Upper lobe of left lung (tissue), 6 donors: ENCODE data around the gene H2AZ2. TPM values are rescaled to one million over a fixed set of nuclear protein-coding genes. Genes with fewer than 3 reads are reported as not detected.
"Not testable (repeated sequence)": the region's sequence is repeated elsewhere in the genome, so short reads cannot be mapped to it uniquely, and the experiment has no call there.

Experiments used
- ATAC-seq, 2 donors: fragments of 200-7000 bp; cut with Tn5 transposase; one replicate each; pipeline ENCODE4 v1.9.1; 2022; ENCODE audit warnings: mild to moderate bottlenecking in 2 of 2, moderate library complexity in 2 of 2; ENCODE audit not compliant: low FRiP score in 2 of 2
- DNase-seq, 2 donors: peaks; one replicate each; pipeline ENCODE4 v3.0.0-alpha.2; 2019 to 2020
- H3K27ac ChIP-seq, 4 donors: fragments of 200-600 bp; sonication (generic); one replicate each; pipeline ENCODE4 v1.5.1; 2016 to 2019
- H3K27me3 ChIP-seq, 4 donors: fragments of 200-600 bp; sonication (generic); one replicate each; pipeline ENCODE4 v1.5.1; 2017 to 2019
- H3K36me3 ChIP-seq, 4 donors: fragments of 200-600 bp; sonication (generic); one replicate each; pipeline ENCODE4 v1.5.1; 2016 to 2019
- H3K4me1 ChIP-seq, 4 donors: fragments of 200-600 bp; sonication (generic); one replicate each; pipeline ENCODE4 v1.5.1; 2018 to 2019
- H3K4me3 ChIP-seq, 4 donors: fragments of 200-600 bp; sonication (generic); one replicate each; pipeline ENCODE4 v1.5.1; 2017 to 2019; ENCODE audit warnings: mild to moderate bottlenecking in 2 of 4, moderate library complexity in 1 of 4
- H3K9me3 ChIP-seq, 4 donors: fragments of 200-600 bp; sonication (generic); one replicate each; pipeline ENCODE4 v1.5.1; 2018 to 2019
- EP300 ChIP-seq, 4 donors: sonication (generic); formaldehyde crosslinking; IDR thresholded peaks; one replicate each; pipeline ENCODE4 v1.5.1; 2017; ENCODE audit warnings: antibody characterized with exemption in 4 of 4, control low read depth in 2 of 4
- POLR2A ChIP-seq, 4 donors: fragments of 450-650 bp; IDR thresholded peaks; one replicate each; pipeline ENCODE4 v1.5.1; 2016 to 2017; ENCODE audit warnings: antibody characterized with exemption in 4 of 4, mild to moderate bottlenecking in 2 of 4
- POLR2AphosphoS5 ChIP-seq, 2 donors: sonication (generic); formaldehyde crosslinking; IDR thresholded peaks; one replicate each; pipeline ENCODE4 v1.5.1; 2017; ENCODE audit warnings: antibody characterized with exemption in 2 of 2
- WGBS, 2 donors: methylation state at CpG; one replicate each; pipeline ENCODE4 v1.1.5; 2017 to 2018; 5-methylcytosine and 5-hydroxymethylcytosine counted together
- total RNA-seq, 6 donors: library from RNA; depleted of rRNA in 4 of 6; stranded (reverse); fragments of >200 nt in 4 of 6; gene quantifications; one replicate each; pipeline versions ENCODE4 v1.1.0 to v1.2.1, GENCODE V29; 2016 to 2021
- TF ChIP-seq, protein P1 (sequence below), 6 experiments: fragments of 450-650 bp in 4 of 6; fragments of 200-600 bp in 2 of 6; sonication (generic) in 2 of 6; IDR thresholded peaks; one replicate each; pipeline ENCODE4 v1.5.1; 2016 to 2019; ENCODE audit warnings: antibody characterized with exemption in 6 of 6
- donor health status: DM: no; HTN: no; CAD: no; lungs with moderate emphysema.
- donor health status: DM: no; HTN: yes; CAD: no; lungs with severe emphysema.

The H2AZ2 gene
- total RNA-seq, 6 donors from 2014 or later, result 46.1 to 151 (median 133) TPM

DNA sequence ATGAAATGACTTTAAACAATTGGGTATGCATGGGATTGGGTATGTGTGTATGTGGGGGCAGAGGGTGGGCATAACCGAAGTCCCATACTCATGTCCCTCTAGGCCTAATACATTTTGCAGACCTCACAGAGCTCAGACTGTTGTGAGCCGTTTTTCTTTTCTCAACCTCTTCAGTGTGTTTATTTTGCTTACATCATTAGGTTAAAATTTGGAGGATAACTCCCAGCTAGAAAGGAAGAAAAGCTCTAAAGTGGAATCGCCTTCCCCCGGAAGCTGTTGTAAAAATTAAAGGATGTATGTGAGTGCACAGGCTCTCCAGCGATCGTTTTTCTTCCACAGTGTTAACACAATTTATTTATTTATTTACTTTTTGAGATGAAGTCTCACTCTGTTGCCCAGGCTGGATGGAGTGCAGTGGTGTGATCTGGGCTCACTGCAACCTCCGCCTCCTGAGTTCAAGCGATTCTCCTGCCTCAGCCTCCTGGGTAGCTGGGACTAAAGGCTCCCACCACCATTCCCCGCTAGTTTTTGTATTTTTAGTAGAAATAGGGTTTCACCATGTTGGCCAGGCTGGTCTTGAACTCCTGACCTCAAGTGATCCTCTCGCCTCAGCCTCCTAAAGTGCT is 1.5 kb upstream of the H2AZ2 start:
- Histone ChIP-seq H3K27me3 (no peaks in the 10 kb centered on the region), H3K27ac (peak overlapping the region in 1 of 4 donors; percentile 98), H3K4me3 (no peak overlapping the region), H3K36me3 (no peaks in the 10 kb centered on the region), H3K4me1 (peaks cover 14 to 33% (median 20%) of the 10 kb centered on the region in 4 donors), H3K9me3 (no peaks in the 10 kb centered on the region)
- ATAC-seq, result no peak
- DNase-seq, result no peak
- TF ChIP-seq, protein P1, sequence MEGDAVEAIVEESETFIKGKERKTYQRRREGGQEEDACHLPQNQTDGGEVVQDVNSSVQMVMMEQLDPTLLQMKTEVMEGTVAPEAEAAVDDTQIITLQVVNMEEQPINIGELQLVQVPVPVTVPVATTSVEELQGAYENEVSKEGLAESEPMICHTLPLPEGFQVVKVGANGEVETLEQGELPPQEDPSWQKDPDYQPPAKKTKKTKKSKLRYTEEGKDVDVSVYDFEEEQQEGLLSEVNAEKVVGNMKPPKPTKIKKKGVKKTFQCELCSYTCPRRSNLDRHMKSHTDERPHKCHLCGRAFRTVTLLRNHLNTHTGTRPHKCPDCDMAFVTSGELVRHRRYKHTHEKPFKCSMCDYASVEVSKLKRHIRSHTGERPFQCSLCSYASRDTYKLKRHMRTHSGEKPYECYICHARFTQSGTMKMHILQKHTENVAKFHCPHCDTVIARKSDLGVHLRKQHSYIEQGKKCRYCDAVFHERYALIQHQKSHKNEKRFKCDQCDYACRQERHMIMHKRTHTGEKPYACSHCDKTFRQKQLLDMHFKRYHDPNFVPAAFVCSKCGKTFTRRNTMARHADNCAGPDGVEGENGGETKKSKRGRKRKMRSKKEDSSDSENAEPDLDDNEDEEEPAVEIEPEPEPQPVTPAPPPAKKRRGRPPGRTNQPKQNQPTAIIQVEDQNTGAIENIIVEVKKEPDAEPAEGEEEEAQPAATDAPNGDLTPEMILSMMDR (IDR thresholded peaks at IDR 0.05), result no peak
- WGBS, 2 donors, result 67 to 76% methylated on average over 10 of the region's 10 CpGs

DNA sequence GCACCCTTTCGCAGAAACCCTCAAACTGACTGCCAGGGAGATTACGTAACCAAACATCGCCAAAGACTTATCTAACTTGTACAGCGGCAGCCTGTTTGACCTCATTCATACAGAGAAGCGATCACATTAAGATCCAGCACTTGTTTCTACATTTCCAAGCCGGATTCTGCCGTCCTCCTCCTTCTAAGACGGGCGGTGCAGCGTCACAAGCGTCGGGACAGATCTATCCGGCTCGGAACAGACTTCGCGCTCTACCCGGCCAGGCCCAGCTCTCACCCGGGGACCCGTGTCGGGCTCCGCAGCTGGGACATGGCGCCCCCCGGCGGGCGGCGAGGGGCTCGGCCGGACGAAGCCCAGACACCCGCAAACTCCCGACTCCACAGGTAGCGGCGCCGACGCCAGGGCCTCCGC is 373 bp downstream of the H2AZ2 start:
- Histone ChIP-seq H3K27ac (peak overlapping the region; percentile 96 to 98 (median 98)), H3K4me1 (peaks cover 17 to 42% (median 21%) of the 10 kb centered on the region in 4 donors), H3K27me3 (no peaks in the 10 kb centered on the region), H3K36me3 (peaks cover 0 to 3% (median 0%) of the 10 kb centered on the region in 4 donors), H3K4me3 (peak overlapping the region; percentile 48 to 84 (median 74)), H3K9me3 (no peaks in the 10 kb centered on the region)
- WGBS, 2 donors, result 0% methylated on average over 7 to 36 of the region's 36 CpGs
- ATAC-seq, result peak; percentile 89
- DNase-seq, result peak; percentile 92 to 97
- TF ChIP-seq, protein P1 (IDR thresholded peaks at IDR 0.05), result peak; percentile 84 to 99 (median 96)
- TF ChIP-seq POLR2AphosphoS5 (IDR thresholded peaks at IDR 0.05), result no peak

DNA sequence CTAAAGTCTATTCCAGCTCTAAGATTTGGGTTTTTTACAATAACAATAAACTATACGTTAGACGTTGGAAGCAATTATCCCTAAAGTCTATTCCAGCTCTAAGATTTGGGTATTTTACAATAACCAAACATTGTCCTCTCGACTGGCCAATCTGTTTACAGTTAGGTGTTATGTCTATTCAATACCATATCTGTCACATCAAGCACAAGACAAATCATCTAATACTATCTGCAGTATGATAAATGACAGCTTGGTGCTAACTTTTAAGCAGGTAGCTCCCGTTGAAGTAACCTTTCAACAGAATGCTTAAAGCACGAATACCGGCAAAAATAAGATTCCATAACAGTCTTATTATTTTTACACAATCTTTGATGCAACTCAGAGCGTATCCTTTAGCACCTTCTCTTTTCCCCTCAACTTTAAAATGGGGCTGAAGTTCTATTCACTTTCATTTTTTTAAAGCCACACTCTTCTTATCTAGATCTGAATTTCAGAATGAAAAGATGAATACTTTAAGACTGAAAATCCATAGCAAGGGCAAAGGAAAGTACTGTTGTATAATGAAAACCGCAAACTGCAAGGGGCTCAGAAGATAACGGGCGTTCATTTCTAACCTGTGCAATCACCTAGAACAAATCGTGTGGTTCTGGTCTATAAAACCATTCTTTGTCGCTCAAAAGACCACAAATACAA is 925 bp downstream of the H2AZ2 start:
- peak overlapping the region; percentile 48 to 84 (median 74) for H3K4me3 ChIP-seq
- H3K27ac ChIP-seq, result peak overlapping the region; percentile 96 to 98 (median 98)
- TF ChIP-seq POLR2A (IDR thresholded peaks at IDR 0.05), result no peak
- TF ChIP-seq, protein P1 (IDR thresholded peaks at IDR 0.05), result no peak
- peaks cover 19 to 47% (median 24%) of the 10 kb centered on the region in 4 donors for H3K4me1 ChIP-seq
- no peaks in the 10 kb centered on the region for H3K27me3 ChIP-seq
- H3K9me3 ChIP-seq, result no peaks in the 10 kb centered on the region
- no peak for ATAC-seq
- peaks cover 0 to 3% (median 0%) of the 10 kb centered on the region in 4 donors for H3K36me3 ChIP-seq
- 0 to 1% methylated on average over 12 of the region's 12 CpGs for WGBS, 2 donors
- no peak for DNase-seq

DNA sequence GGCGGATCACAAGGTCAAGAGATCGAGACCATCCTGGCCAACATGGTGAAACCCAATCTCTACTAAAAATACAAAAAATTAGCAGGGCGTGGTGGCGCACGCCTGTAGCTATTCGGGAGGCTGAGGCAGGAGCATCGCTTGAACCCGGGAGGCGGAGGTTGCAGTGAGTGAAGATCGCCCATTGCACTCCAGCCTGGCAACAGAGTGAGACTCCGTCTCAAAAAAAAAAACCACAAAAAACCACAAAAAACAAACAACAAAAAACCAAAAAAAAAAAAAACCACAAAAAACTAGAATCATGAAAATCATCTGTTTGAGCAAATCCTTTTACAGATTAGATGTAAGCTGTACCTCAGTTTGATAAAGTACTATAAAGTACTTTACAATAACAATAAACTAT is 1.5 kb downstream of the H2AZ2 start:
- H3K27me3 ChIP-seq, ATAC-seq, H3K36me3 ChIP-seq, DNase-seq, H3K9me3 ChIP-seq: not testable (repeated sequence)
- H3K4me3 ChIP-seq, result peak overlapping the region in 3 of 4 donors; percentile 72 to 84 (median 77)
- peaks cover 19 to 52% (median 25%) of the 10 kb centered on the region in 4 donors for H3K4me1 ChIP-seq
- WGBS, 2 donors, result 41 to 47% methylated on average over 11 of the region's 11 CpGs
- peak overlapping the region; percentile 96 to 98 (median 98) for H3K27ac ChIP-seq

DNA sequence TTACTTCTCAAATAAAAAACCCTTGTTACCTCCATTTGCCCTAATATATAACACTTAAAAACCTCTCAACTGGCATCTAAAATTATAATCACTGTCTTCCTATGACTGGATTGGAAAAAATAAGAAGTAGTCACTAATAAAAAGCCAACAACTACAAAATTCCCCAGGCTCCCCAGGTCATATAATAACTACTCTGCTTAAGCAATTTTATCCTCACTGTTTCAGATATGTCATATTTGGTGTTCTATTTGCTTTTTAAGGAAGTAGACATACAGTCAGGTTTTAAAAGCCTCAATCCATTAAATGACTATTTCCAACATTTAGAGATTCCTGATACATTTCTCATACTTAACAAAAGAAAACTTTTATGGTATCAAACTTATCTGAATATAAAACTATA is 2.4 kb downstream of the H2AZ2 start:
- H3K4me3 ChIP-seq, result no peak overlapping the region

DNA sequence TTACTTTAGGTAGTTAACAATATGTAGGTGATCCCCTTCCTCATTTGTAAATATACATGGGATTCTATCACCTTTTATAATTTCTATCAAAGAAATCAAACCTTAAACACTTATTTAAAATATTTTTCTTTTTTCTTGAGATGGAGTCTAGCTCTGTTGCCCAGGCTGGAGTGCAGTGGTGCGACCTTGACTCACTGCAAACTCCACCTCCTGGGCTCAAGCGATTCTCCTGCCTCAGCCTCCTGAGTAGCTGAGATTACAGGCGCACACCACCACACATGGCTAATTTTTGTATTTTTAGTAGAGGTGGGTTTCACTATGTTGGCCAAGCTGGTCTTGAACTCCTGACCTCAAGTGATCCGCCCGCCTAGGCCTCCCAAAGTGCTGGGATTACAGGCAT is 4.4 kb downstream of the H2AZ2 start:
- DNase-seq, result not testable (repeated sequence)
- H3K4me1 ChIP-seq, result peaks cover 17 to 50% (median 21%) of the 10 kb centered on the region in 4 donors

More for the DNA sequence above, 2.4 kb downstream of the H2AZ2 start:
- Histone ChIP-seq H3K27ac (peak overlapping the region in 1 of 4 donors; percentile 4), H3K36me3 (peaks cover 3 to 13% (median 5%) of the 10 kb centered on the region in 4 donors), H3K4me1 (peaks cover 19 to 56% (median 25%) of the 10 kb centered on the region in 4 donors), H3K9me3 (no peaks in the 10 kb centered on the region), H3K27me3 (no peaks in the 10 kb centered on the region)
- TF ChIP-seq POLR2A (IDR thresholded peaks at IDR 0.05) (no peak), EP300 (IDR thresholded peaks at IDR 0.05) (no peak), POLR2AphosphoS5 (IDR thresholded peaks at IDR 0.05) (no peak)
- TF ChIP-seq, protein P1 (IDR thresholded peaks at IDR 0.05), result no peak
- ATAC-seq, result no peak
- no peak for DNase-seq

DNA sequence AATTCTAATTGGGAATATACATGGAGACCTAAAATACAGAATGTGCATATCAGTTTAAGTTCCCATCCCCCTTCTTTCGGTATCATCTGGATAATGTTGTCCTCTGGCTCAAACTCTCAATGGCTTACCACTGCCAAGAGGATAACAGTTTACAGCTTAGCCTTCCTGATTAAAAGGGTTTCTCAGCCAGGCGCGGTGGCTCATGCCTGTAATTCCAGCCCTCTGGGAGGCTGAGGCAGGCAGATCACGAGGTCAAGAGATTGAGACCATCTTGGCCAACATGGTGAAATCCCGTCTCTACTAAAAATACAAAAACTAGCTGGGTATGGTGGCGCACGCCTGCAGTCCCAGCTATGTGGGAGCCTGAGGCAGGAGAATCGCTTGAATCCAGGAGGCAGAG is 5.2 kb downstream of the H2AZ2 start:
- peaks cover 17 to 50% (median 21%) of the 10 kb centered on the region in 4 donors for H3K4me1 ChIP-seq
- not testable (repeated sequence) for DNase-seq, ATAC-seq, H3K9me3 ChIP-seq, H3K27ac ChIP-seq, H3K4me3 ChIP-seq, H3K27me3 ChIP-seq
- 89 to 90% methylated on average over 7 to 8 of the region's 8 CpGs for WGBS, 2 donors
- H3K36me3 ChIP-seq, result peaks cover 7 to 34% (median 29%) of the 10 kb centered on the region in 4 donors

More for the DNA sequence above, 4.4 kb downstream of the H2AZ2 start:
- ATAC-seq, H3K4me3 ChIP-seq, H3K27ac ChIP-seq, H3K9me3 ChIP-seq, H3K27me3 ChIP-seq: not testable (repeated sequence)
- H3K36me3 ChIP-seq, result peaks cover 7 to 31% (median 23%) of the 10 kb centered on the region in 4 donors
- 97% methylated on average over 5 of the region's 5 CpGs for WGBS, 2 donors
